Tongue (tissue), 2 donors: ENCODE results near the gene SETD5. TPM values are rescaled to one million over a fixed set of nuclear protein-coding genes. Genes with fewer than 3 reads are reported as not detected.

Experiments
- DNase-seq: peaks from one replicate; pipeline ENCODE4 v3.0.0-alpha.2; 2015
- total RNA-seq: library from RNA; depleted of rRNA; stranded (reverse); fragments of >200 nt; gene quantifications from one replicate; pipeline ENCODE4 v1.2.3, GENCODE V29; 2014

Gene SETD5
- total RNA-seq, 1 donor from 2014 or later = 85.8 TPM

GRCh38 chr3:9387322-9387655, 10.1 kb upstream of the SETD5 start:
- DNase-seq = no peak

- DNase-seq = no peak
Observed at GRCh38 chr3:9388142-9388541, 9.3 kb upstream of the SETD5 start.

- no peak for DNase-seq
Observed at GRCh38 chr3:9388562-9389272, 8.7 kb upstream of the SETD5 start.

GRCh38 chr3:9390265-9390888, 7.0 kb upstream of the SETD5 start:
- no peak for DNase-seq

GRCh38 chr3:9392041-9392440, 5.4 kb upstream of the SETD5 start:
- no peak for DNase-seq

GRCh38 chr3:9395570-9396300, 1.7 kb upstream of the SETD5 start:
- DNase-seq = peak; percentile 44

- DNase-seq = peak; percentile 96
Observed at GRCh38 chr3:9396301-9396631, 1.1 kb upstream of the SETD5 start.

GRCh38 chr3:9396632-9397331, 633 bp upstream of the SETD5 start:
- peak; percentile 100 for DNase-seq

- DNase-seq = peak; percentile 61
Observed at GRCh38 chr3:9397906-9398699, 688 bp downstream of the SETD5 start.

GRCh38 chr3:9398700-9399336, 1.4 kb downstream of the SETD5 start:
- peak; percentile 76 for DNase-seq

GRCh38 chr3:9399337-9399703, 1.9 kb downstream of the SETD5 start:
- DNase-seq = peak; percentile 56

GRCh38 chr3:9399746-9400145, 2.3 kb downstream of the SETD5 start:
- peak; percentile 98 for DNase-seq

- peak; percentile 43 for DNase-seq
Observed at GRCh38 chr3:9400616-9401015, 3.2 kb downstream of the SETD5 start.

- DNase-seq = no peak
Observed at GRCh38 chr3:9401986-9402385, 4.6 kb downstream of the SETD5 start.

- peak; percentile 72 for DNase-seq
Observed at GRCh38 chr3:9402410-9403228, 5.2 kb downstream of the SETD5 start.

- no peak for DNase-seq
Observed at GRCh38 chr3:9403463-9403862, 6.0 kb downstream of the SETD5 start.

- no peak for DNase-seq
Observed at GRCh38 chr3:9404680-9405079, 7.3 kb downstream of the SETD5 start.

- no peak for DNase-seq
Observed at GRCh38 chr3:9405756-9406155, 8.3 kb downstream of the SETD5 start.

- DNase-seq = no peak
Observed at GRCh38 chr3:9406856-9407626, 9.6 kb downstream of the SETD5 start.

GRCh38 chr3:9408061-9408460, 10.6 kb downstream of the SETD5 start:
- no peak for DNase-seq
